HUES6 (cell line): ENCODE data around the gene TPM2.

Experiments used
- H3K27ac ChIP-seq: 2 replicates; pipeline ENCODE4 v1.7.0; 2013; ENCODE audit warnings: low read depth, mild to moderate bottlenecking, low read length, inconsistent platforms
- H3K27me3 ChIP-seq: 2 replicates; pipeline ENCODE4 v1.6.1; 2013; ENCODE audit warnings: low read length; ENCODE audit not compliant: control insufficient read depth, insufficient read depth
- H3K36me3 ChIP-seq: 2 replicates; pipeline ENCODE4 v1.6.1; 2013; ENCODE audit warnings: low read length; ENCODE audit not compliant: control insufficient read depth, insufficient read depth
- H3K4me1 ChIP-seq: 2 replicates; pipeline ENCODE4 v1.6.1; 2013; ENCODE audit warnings: low read length; ENCODE audit not compliant: control insufficient read depth, insufficient read depth
- H3K4me3 ChIP-seq: 2 replicates; pipeline ENCODE4 v1.5.1; 2013; ENCODE audit warnings: low read depth, low read length
- H3K9ac ChIP-seq: one replicate; pipeline ENCODE4 v1.6.1; 2013; ENCODE audit warnings: mild to moderate bottlenecking, low read length
- H3K9me3 ChIP-seq: 2 replicates; pipeline ENCODE4 v1.6.1; 2013; ENCODE audit warnings: low read depth, low read length; ENCODE audit not compliant: control insufficient read depth, insufficient read depth

Gene TPM2

GRCh38 chr9:35658968-35659220 lies 30.8 kb downstream of the TPM2 start:
- peaks cover 7% of the 10 kb centered on the region; the same call in 1 of the 2 replicates for H3K4me1 ChIP-seq
- peaks cover 31% of the 10 kb centered on the region for H3K36me3 ChIP-seq
- peak overlapping the region; percentile 93 for H3K9ac ChIP-seq
- H3K9me3 ChIP-seq = no peaks in the 10 kb centered on the region
- 0 out of 2 replicates have a peak, but pooled peaks cover 9% of the 10 kb centered on the region for H3K27me3 ChIP-seq
- H3K4me3 ChIP-seq = peak overlapping the region; percentile 89
- no peak overlapping the region for H3K27ac ChIP-seq

- H3K9ac ChIP-seq = peak within 1 kb of the TSS; percentile 93
- no peaks in the 10 kb centered on the region for H3K9me3 ChIP-seq
- peaks cover 7% of the 10 kb centered on the region; the same call in 1 of the 2 replicates for H3K4me1 ChIP-seq
- peak within 1 kb of the TSS; percentile 99 for H3K27ac ChIP-seq
- H3K4me3 ChIP-seq = peak within 1 kb of the TSS; percentile 89
- peaks cover 29% of the 10 kb centered on the region for H3K36me3 ChIP-seq
- H3K27me3 ChIP-seq = 0 out of 2 replicates have a peak, but pooled peaks cover 9% of the 10 kb centered on the region
These were observed 31.4 kb downstream of the TPM2 start, which contains the start of gene CCDC107 for GRCh38 chr9:35658137-35658967. CCDC107 (plus strand) TSS chr9:35658292; CDS start chr9:35658380, 88 bp downstream.

GRCh38 chr9:35657546-35658136 lies 32.1 kb downstream of the TPM2 start, which contains the start of gene RMRP:
RMRP (minus strand) TSS chr9:35658019.
- Histone ChIP-seq H3K27ac (peak within 1 kb of the TSS; percentile 99), H3K27me3 (0 out of 2 replicates have a peak, but pooled peaks cover 9% of the 10 kb centered on the region), H3K4me1 (peaks cover 7% of the 10 kb centered on the region; the same call in 1 of the 2 replicates), H3K36me3 (peaks cover 22% of the 10 kb centered on the region), H3K9ac (peak within 1 kb of the TSS; percentile 93), H3K9me3 (no peaks in the 10 kb centered on the region), H3K4me3 (peak within 1 kb of the TSS; percentile 89)

GRCh38 chr9:35656831-35657545 lies 32.7 kb downstream of the TPM2 start:
- Histone ChIP-seq H3K27ac (no peak overlapping the region), H3K9me3 (no peaks in the 10 kb centered on the region), H3K4me3 (peak overlapping the region; percentile 66), H3K36me3 (peaks cover 15% of the 10 kb centered on the region), H3K9ac (peak overlapping the region; percentile 55), H3K4me1 (peaks cover 7% of the 10 kb centered on the region; the same call in 1 of the 2 replicates), H3K27me3 (0 out of 2 replicates have a peak, but pooled peaks cover 9% of the 10 kb centered on the region)

GRCh38 chr9:35656348-35656747 lies 33.4 kb downstream of the TPM2 start:
- Histone ChIP-seq H3K36me3 (peaks cover 11% of the 10 kb centered on the region), H3K9me3 (no peaks in the 10 kb centered on the region), H3K4me1 (peaks cover 7% of the 10 kb centered on the region; the same call in 1 of the 2 replicates), H3K4me3 (no peak overlapping the region), H3K27me3 (0 out of 2 replicates have a peak, but pooled peaks cover 9% of the 10 kb centered on the region), H3K27ac (no peak overlapping the region), H3K9ac (no peak overlapping the region)

DNA sequence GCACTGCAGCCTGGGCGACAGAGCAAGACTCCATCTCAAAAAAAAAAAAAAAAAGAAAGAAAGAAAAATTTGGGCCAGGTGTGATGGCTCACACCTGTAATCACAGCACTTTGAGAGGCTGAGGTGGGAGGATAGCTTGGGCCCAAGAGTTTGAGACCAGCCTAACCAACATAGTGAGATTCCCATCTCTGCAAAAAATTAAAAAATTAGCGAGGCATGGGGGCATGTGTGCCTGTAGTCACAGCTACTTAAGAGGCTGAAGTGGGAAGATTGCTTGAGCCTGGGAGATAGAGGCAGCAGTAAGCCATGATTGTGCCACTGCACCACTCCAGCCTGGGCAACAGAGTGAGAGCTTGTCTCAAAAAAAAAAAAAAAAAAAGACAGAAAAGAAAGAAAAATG lies 36.1 kb downstream of the TPM2 start:
- Histone ChIP-seq H3K27me3 (peaks cover 9% of the 10 kb centered on the region; the same call in 1 of the 2 replicates), H3K9ac (no peak overlapping the region), H3K27ac (no peak overlapping the region), H3K36me3 (no peaks in the 10 kb centered on the region), H3K4me1 (peaks cover 16% of the 10 kb centered on the region), H3K4me3 (no peak overlapping the region), H3K9me3 (no peaks in the 10 kb centered on the region)

DNA sequence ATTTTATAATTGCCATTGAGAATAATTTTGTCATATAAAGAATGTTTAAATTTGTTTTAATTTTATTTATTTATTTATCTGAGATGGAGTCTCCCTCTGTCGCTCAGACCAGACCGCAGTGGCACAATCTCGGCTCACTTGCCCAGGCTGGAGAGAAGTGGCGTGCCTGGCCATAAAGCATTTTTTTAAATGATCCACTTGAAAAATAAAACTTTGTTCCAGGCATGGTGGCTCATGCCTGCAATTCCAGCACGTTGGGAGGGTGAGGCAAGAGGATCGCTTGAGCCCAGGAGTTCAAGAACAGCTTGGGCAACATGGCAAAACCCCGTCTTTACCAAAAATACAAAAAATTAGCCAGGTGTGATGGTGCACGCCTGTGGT lies 36.9 kb downstream of the TPM2 start:
- Histone ChIP-seq H3K27me3 (peaks cover 9% of the 10 kb centered on the region; the same call in 1 of the 2 replicates), H3K27ac (no peak overlapping the region), H3K9ac (no peak overlapping the region), H3K4me1 (peaks cover 16% of the 10 kb centered on the region), H3K36me3 (no peaks in the 10 kb centered on the region), H3K9me3 (no peaks in the 10 kb centered on the region), H3K4me3 (no peak overlapping the region)

GRCh38 chr9:35651956-35652828 lies 37.5 kb downstream of the TPM2 start:
- Histone ChIP-seq H3K9me3 (no peaks in the 10 kb centered on the region), H3K4me1 (peaks cover 19% of the 10 kb centered on the region), H3K9ac (no peak overlapping the region), H3K27ac (no peak overlapping the region), H3K27me3 (peaks cover 12% of the 10 kb centered on the region; the same call in 1 of the 2 replicates), H3K36me3 (no peaks in the 10 kb centered on the region), H3K4me3 (no peak overlapping the region)

- H3K9ac ChIP-seq = no peak within 1 kb of the TSS
- H3K4me1 ChIP-seq = peaks cover 21% of the 10 kb centered on the region
- H3K9me3 ChIP-seq = no peaks in the 10 kb centered on the region
- H3K27me3 ChIP-seq = peaks cover 3% of the 10 kb centered on the region; the same call in 1 of the 2 replicates
- H3K27ac ChIP-seq = no peak within 1 kb of the TSS
- H3K36me3 ChIP-seq = no peaks in the 10 kb centered on the region
- H3K4me3 ChIP-seq = 0 out of 2 replicates have a peak within 1 kb of the TSS, but pooled peaks have one; percentile 25
These were observed 39.2 kb downstream of the TPM2 start, which contains the start of gene SIT1 for GRCh38 chr9:35650341-35651158. SIT1 (minus strand) TSS chr9:35650931; CDS start chr9:35650853, 78 bp downstream.
